ENCODE measurements around the gene ADAMTS6. TPM values are rescaled to one million over a fixed set of nuclear protein-coding genes. Genes with fewer than 3 reads are reported as not detected.

The ADAMTS6 gene
- polyA plus RNA-seq, 1 experiment: 28.0 TPM

DNA sequence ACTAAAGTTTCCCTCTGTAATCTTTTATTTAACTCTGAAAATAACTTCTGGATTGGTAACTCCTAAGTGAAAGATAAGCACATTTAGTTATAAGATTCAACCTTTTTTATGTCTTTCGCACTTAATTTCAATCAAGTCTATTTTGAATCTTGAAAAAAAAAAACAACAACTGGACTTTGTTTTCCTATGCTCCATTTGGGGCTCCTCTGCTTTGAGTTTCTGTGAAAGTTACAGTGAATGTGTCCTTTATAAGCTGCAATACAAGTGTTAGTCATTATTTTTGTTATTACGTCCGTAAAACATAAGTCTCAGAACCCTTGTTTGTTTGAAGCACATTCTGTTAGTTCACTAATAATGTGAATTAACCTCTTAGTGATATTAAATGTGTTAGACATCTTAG lies 276.8 kb downstream of the ADAMTS6 start:
- POLR2A ChIA-PET: no interaction called here
- Histone ChIP-seq H3K27me3 (ENCODE audit: control insufficient read depth, insufficient read depth, low read length) (no peaks in the 10 kb centered on the region), H3K36me3 (ENCODE audit: control insufficient read depth, insufficient read depth, low read length) (no peaks in the 10 kb centered on the region), H3K4me3 (ENCODE audit: low read depth, low read length) (no peak overlapping the region)
- TF ChIP-seq, protein P1, sequence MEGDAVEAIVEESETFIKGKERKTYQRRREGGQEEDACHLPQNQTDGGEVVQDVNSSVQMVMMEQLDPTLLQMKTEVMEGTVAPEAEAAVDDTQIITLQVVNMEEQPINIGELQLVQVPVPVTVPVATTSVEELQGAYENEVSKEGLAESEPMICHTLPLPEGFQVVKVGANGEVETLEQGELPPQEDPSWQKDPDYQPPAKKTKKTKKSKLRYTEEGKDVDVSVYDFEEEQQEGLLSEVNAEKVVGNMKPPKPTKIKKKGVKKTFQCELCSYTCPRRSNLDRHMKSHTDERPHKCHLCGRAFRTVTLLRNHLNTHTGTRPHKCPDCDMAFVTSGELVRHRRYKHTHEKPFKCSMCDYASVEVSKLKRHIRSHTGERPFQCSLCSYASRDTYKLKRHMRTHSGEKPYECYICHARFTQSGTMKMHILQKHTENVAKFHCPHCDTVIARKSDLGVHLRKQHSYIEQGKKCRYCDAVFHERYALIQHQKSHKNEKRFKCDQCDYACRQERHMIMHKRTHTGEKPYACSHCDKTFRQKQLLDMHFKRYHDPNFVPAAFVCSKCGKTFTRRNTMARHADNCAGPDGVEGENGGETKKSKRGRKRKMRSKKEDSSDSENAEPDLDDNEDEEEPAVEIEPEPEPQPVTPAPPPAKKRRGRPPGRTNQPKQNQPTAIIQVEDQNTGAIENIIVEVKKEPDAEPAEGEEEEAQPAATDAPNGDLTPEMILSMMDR (IDR thresholded peaks at IDR 0.05; ENCODE audit: insufficient read depth, low read depth, low read length): no peak
- CTCF ChIA-PET: interaction anchor here (1.1 kb wide), 1 partner anchor 14 kb away, joined by 3 read pairs; no protein-coding TSS in a partner anchor
- DNase-seq (ENCODE audit: low read depth): no peak

DNA sequence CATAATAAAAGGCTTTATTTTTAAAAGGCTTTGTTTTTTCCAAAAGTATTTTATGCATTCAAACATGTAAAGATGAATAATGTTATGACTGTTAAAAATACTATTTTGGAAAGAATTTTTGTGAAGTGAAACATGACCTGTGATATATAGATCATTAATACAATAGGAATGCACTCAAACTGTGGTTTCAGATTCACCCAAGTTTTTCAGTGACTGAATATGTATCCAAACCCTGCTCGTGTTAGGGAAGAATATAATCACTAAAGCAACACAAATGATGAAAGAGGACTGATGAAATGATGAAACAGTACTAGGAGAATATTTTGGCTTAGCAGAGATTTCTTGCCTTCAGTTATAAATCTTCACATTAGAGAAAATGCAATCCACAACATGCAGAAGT lies 278.0 kb downstream of the ADAMTS6 start:
- ChIA-PET POLR2A (no interaction called here), CTCF (no interaction called here)
- H3K36me3 ChIP-seq (ENCODE audit: control insufficient read depth, insufficient read depth, low read length): no peaks in the 10 kb centered on the region
- no peak overlapping the region for H3K4me3 ChIP-seq (ENCODE audit: low read depth, low read length)
- H3K27me3 ChIP-seq (ENCODE audit: control insufficient read depth, insufficient read depth, low read length): no peaks in the 10 kb centered on the region
- TF ChIP-seq, protein P1 (IDR thresholded peaks at IDR 0.05; ENCODE audit: insufficient read depth, low read depth, low read length): no peak
- peak; percentile 77 for DNase-seq (ENCODE audit: low read depth)

- DNase-seq (ENCODE audit: low read depth): peak; percentile 42
- TF ChIP-seq, protein P1 (IDR thresholded peaks at IDR 0.05; ENCODE audit: insufficient read depth, low read depth, low read length): no peak
- H3K4me3 ChIP-seq (ENCODE audit: low read depth, low read length): no peak overlapping the region
- no peaks in the 10 kb centered on the region for H3K36me3 ChIP-seq (ENCODE audit: control insufficient read depth, insufficient read depth, low read length)
- CTCF ChIA-PET: interaction anchor here (0.8 to 0.9 kb wide), 2 partner anchors 15 to 40 kb away, joined by 3 to 4 read pairs; no protein-coding TSS in a partner anchor
- POLR2A ChIA-PET: interaction anchor here (0.6 to 1.2 kb wide), 4 partner anchors 9 to 282 kb away, joined by 3 to 8 read pairs (median 3); no protein-coding TSS in a partner anchor
- H3K27me3 ChIP-seq (ENCODE audit: control insufficient read depth, insufficient read depth, low read length): no peaks in the 10 kb centered on the region
Observed at GRCh38 chr5:65199993-65200675, 281.6 kb downstream of the ADAMTS6 start.

DNA sequence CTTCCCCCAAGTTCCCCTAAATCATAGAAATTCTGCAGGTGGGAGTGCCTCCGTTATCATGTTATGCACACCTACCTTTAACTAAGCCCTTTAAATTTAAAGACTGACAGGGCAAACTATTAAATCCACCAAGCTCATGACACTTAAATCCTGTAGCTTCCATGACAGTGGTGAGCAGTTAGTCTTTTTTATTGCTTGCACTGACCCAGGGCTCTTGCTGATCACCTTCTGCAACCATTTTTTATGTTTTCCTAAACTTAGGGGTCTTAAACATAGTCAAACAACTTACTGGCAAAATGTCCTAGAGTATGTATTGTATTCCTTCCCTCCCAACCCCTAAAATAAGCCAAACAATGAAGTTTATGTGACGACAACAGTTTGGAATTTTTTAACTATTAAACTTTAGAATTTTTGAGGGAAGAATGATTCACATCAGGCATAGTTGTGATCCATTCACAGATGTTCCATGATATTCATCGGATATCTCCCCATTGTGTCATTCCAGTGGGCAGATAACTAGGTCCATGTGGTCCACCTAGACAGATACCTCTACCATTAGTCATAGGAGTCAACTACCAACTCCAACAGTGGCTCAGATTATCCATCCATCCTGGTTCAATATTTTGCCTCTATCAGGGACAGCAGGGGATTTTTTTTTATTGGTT lies 283.1 kb downstream of the ADAMTS6 start:
- TF ChIP-seq, protein P1 (IDR thresholded peaks at IDR 0.05; ENCODE audit: insufficient read depth, low read depth, low read length): no peak
- no peaks in the 10 kb centered on the region for H3K27me3 ChIP-seq (ENCODE audit: control insufficient read depth, insufficient read depth, low read length)
- peak; percentile 96 for DNase-seq (ENCODE audit: low read depth)
- ChIA-PET CTCF (no interaction called here), POLR2A (no interaction called here)
- no peaks in the 10 kb centered on the region for H3K36me3 ChIP-seq (ENCODE audit: control insufficient read depth, insufficient read depth, low read length)
- no peak overlapping the region for H3K4me3 ChIP-seq (ENCODE audit: low read depth, low read length)

DNA sequence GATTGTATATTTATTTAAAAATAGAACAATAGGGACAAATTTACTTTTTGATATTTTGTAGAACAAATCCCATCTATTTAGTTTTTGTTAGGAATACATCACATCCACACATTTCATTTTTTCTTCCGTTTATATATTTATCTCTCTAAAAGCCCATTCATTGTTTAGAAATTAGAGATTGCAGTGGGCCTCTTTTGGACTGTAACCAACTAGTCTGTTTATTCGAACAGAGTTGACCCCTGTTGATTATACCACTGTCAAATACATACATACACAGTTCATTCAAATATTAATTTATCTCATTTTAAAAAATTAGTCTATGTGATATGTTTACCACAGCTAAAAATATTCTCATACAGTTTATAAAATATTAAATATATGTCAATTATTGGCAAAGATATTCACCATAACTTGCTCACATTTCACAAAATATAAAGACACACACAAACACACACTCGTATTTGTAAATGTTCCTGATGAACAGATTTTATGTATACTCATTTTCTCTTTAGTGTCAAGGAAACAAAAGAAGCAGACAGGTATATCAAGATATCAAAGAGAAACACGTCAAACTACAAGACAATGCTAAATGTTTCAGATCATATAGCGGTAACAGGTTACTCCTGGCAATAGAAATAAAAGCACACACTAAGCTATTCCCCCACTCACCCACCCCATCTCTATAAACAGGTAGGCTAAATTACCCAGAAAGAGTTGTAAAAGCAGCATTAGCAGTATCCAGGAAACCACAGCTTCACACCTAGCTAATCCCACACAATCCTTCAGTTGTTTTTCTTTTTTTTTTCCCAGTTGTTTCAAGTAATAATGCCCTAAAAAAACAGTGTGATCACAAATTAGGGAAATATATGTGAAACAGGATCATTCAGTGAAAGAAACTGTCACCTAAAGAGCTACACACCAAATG lies 283.9 kb downstream of the ADAMTS6 start:
- Histone ChIP-seq H3K4me3 (ENCODE audit: low read depth, low read length) (no peak overlapping the region), H3K36me3 (ENCODE audit: control insufficient read depth, insufficient read depth, low read length) (no peaks in the 10 kb centered on the region), H3K27me3 (ENCODE audit: control insufficient read depth, insufficient read depth, low read length) (no peaks in the 10 kb centered on the region)
- POLR2A ChIA-PET: no interaction called here
- no peak for DNase-seq (ENCODE audit: low read depth)
- CTCF ChIA-PET: no interaction called here
- TF ChIP-seq, protein P1 (IDR thresholded peaks at IDR 0.05; ENCODE audit: insufficient read depth, low read depth, low read length): no peak

Data from BJ (cell line).